HK-2 (cell line): ENCODE data around the gene USP34.

Experiments used
- DNase-seq: peaks from one replicate; pipeline ENCODE4 v3.0.0-alpha.2; 2018; ENCODE audit not compliant: unreplicated experiment

The USP34 gene

DNA sequence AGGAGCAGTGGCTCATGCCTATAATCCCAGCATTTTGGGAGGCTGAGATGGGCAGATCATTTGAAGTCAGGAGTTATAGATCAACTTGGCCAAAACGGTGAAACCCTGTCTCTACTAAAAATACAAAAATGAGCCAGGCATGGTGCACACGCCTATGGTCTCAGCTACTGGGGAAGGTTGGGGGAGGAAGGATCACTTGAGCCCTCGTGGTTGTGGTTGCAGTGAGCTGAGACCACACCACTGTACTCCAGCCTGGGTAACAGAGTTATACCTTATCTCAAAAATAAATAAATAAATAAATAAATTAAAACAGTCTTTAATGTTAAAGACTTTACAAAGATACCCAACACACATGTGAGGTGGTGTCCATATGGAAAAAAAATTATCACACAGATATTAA, 174.9 kb downstream of the USP34 start:
- DNase-seq: no peak

DNA sequence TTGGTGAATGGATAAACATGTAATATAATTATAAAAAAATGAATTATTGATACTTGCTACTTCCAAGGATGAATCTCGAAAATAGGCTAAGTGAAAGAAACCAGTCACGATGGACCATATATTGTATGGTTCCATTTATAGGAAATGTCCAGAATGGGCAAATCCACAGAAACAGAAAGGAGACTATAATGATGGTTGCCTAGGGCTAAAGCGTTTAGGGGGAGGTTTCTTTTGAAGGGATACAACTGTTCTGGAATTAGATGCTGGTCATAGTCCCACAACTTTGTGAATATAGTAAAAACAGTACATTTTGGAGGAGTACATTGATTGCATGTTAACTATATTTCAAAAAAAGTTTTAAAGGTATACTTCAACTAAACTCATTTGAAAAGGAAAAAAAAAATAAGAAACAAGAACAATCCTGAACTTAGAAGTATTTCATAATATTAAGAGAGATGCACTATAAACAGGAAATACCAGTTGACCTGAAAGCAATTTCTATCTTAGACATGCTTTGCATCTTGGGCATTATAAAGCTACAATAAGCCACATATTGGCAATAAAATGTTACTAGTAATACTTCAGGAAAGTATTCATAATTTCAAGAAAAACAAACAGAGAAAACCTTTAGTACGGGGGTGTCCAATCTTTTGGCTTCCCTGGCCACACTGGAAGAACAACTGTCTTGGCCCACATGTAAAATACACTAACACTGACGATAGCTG, 178.9 kb downstream of the USP34 start:
- no peak for DNase-seq

DNA sequence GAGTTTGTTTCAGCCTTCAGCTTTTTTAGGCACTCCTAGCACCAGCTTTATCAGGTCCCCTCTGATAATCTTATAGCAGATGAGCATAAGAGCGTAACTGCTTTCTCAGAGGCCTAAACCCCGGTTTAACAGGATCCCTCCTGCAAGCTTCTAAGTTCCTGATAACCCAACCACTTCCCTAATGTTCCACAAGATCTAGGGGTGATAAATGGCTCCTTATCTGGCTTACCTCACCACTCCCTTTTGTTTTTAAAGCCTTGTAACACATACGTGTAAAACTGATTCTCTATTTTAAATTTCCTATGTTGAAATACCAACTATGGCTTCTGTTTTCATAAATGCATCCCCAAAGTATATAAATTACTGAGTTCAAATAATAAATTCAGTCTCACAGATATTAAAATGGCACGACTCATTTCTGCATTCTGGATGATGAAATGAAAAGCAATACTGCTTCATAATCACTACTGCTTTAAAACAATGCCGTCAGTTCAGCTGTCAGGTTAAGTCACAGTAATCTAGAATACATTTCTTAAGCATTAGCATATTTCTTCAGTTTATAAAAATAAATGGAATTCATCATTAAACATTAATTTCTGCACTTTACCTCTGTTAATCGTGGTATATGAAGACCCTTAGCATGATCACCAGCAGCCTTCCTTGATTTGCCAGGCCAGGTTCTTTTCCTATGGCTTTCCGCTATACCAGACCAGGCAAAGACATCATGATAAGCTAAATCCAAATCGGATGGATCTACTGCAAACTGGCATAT, 182.6 kb downstream of the USP34 start:
- no peak for DNase-seq

DNA sequence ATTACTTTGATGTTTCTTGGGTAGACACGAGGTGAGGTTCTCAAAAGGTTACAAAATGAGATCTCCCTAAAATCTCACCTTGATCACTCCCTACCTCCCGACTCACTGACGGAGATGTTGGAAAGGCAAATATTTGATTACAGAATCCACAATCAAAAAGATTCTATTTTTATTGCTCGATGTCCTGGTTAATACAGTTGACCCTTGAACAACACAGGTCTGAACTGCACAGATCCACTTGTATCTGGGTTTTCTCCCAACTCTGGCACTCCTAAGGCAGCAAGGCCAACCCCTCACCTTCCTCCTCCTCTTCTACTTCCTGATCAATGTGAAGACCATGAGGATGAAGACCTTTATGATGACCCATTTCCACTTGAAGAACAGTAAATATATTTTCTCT, 183.6 kb downstream of the USP34 start:
- no peak for DNase-seq

DNA sequence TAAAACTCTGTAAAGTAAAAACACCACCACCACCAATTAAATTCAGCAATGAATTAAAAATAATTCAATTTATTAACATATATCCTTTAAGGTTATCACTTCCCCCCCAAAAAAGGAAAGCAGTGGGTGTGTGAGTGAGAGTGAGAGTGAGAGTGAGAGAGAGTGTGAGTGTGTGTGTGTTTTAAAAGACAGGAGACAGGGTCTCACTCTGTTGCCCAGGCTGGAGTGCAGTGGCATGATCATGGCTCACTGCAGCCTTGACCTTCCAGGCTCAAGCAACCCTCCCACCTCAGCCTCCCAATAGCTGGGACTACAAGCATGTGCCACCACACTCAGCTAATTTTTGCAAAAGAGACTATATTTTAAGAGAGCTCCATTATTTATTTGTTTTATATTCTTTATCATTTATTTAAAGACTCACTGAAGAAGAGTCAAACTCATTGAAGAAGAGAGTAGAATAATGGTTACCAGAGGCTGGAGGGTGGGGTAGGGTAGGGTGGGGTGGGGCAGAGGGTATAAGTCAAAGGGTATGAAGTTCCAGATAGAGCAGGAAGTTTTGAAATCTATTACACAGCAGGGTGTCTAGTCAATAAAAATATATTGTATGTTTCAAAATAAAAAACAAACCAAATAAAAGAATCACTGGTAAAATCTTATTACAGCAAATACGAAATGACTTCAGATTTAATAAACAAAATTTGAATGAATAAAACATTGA, 187.3 kb downstream of the USP34 start:
- no peak for DNase-seq

DNA sequence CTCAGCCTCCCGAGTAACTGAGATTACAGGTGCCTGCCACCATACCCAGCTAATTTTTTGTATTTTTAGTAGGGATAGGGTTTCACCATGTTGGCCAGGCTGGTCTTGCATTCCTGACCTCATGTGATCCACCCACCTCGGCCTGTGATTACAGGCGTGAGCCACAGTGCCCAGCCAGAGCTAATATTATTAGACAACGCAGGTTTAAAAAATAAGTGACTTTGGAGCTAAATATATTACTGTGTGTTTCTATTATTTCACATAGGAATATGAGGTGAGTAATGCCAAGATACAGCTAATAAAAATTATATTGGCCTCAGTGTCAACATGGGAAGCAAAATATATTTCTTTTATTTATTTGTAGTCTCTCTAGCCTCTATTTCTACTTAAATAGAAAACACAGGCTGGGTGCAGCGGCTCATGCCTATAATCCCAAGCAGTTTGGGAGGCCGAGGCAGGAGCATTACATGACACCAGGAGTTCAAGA, 188.7 kb downstream of the USP34 start:
- no peak for DNase-seq

DNA sequence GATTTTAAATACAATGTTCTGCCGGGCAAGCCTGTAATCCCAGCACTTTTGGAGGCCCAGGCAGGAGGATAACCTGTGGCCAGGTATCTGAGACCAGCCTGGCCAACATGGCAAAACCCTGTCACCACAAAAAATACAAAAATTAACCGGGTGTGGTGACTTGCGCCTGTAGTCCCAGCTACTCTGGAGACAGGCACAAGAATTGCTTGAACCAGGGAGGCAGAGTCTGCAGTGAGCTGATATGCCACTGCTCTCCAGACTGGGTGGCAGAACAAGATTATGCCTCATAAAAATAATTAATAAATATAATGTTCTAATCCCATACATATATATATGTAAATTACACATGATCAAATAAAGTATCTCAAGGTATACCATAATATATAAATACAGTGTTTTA, 189.6 kb downstream of the USP34 start:
- no peak for DNase-seq

DNA sequence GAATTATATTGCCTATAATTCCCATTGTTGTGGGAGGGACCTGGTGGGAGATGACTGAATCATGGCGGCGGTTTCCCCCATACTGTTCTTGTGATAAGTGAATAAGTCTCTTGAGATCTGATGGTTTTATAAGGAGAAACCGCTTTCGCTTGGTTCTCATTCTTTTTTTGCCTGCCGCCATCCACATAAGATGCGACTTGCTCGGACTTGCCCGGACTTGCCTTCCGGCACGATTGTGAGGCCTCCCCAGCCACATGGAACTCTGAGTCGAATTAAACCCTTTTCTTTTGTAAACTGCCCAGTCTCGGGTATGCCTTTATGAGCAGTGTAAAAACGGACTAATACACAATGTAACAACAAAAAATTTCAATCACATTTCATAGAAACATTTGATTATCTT, 193.1 kb downstream of the USP34 start:
- no peak for DNase-seq

DNA sequence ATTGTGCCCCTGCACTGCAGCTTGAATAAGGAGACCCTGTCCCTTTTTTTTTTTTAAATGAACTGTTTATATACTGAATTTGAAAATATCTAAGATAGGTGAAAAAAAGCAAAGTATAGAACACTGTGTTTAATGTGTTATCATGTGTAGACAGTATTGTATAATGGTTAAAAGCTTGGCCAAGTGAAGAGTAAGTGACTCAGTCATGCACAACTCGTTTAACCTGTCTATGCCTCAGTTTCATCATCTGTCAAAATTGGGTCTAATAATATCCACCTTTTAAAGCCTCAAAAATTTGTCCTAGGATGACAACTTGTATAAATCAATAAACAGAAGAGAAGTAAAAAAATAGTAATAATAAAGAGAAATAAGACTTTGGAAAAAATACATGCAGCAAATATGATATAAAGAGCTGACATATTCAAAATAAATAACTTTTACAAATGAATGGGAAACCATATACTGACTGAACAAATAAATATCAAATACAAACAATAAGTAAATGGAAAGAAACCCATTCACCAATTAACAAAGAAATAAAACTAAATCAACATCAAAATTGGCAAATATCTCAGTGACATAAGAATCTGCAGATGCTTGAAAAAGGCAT, 195.2 kb downstream of the USP34 start:
- no peak for DNase-seq

DNA sequence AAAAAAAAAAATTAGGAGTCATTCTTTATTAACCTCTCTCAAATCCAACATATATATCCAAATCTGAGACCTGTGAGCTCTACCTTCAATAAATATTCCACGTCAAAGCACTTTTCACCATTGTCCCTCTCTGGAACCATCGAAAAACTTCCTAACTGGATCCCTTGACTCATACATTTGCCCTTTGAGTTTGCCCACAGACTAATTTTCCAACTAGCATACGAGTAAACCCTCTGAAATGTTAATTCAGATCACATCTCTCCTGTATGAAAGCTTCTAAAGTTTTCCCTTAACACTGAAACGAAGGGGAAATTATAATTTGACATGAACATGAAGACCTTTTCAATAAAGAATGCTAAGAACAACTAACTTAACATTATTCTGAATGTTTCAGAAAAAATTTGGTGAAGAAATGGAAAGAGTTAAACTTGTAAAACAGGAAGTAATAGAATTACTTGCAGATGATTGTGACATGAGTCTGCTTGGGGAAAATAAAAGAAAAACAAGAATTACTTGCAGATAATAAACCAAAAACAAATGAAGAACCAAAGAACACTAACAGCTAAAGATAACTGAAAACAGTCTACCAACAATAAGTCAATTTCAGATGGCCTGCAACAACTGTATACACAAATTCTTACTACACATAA, 198.3 kb downstream of the USP34 start:
- no peak for DNase-seq

DNA sequence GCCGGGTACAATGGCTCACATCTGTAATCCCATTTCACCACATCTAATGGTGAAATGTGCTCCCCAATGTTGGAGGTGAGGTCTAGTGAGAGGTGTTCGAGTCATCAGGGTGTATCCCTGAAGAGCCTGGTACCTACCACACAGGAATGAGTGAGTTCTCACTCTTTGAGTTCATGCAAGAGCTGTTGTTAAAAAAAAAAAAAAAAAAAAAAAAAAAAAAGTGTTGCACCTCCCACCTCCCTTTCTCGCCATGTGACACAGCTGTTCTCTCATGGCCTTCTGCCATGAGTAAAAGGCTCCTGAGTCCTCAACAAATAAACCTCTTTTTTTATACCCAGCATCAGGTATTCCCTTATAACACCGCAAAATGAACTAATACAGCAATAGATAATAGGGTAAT, 202.6 kb downstream of the USP34 start:
- DNase-seq: no peak

DNA sequence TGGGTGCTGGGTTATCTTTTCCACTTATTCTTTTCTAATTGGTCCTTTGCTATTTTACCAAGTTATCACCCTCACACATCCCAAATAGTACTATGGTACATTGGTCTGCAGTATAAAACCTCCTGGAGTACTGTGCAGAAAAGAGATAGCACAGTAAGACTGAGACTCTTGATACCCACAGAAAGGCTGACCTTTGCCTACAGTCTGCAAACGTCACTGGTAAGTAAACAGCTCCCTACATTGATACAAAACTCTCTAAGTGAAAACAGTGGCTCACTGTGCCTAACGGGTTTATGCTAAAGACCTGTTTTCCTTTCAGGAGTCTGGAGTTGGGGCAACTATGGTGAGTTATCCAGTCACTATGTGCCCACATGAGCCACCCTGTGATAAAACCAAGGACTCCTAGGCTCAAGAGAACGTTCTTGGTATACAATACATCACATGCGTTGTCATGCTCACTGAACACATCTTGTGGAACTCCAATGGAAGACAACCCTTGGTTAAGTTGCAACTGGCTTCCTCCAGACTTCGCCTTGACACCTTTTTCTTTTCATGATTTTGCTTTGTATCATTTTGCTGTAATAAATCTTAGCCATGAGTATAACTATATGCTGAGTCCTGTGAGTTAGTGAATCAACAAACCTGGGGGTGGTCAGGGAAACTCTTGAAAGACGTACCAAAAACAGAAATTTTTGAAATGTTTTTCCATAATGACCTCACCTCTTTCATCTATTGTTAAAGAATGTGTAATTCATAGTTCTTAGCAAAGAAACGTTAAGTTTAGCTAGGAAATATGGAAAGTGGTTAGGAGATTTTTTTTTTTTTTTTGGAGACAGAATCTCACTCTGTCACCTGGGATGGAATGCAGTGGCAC, 204.0 kb downstream of the USP34 start:
- no peak for DNase-seq

DNA sequence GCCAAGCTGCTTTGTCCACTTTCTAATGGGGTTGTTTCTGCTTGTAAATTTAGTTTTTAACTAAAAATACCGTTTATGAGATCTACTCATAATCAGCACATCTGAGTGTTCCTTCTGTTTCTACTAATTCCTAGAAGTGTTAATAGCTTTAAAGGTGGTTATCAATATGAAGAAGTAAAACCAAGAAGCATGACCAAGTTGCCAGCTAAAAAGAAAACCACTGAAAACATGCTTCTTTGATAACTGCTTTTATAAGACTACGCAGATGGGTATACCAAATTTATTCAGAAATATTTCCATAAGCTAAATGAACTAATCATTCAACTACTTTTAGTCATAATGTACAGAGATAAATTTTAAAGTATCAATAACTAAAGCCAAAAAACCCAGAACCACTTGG, 207.1 kb downstream of the USP34 start:
- DNase-seq: no peak

DNA sequence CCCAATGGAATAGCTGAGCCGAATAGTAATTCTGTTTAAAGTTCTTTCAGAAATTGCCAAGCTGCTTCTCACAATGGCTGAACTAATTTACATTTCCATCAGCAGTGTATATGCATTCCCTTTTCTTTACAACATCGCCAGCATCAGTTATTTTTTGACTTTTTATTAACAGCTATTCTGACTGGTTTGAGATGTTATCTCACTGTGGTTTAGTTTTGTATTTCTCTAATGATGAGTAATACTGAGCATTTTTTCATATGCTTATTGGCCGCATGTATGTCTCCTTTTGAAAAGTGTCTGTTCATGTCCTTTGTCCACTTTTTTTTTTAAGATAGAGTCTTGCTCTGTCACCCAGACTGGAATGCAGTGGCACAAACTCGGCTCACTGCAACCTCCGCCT, 208.2 kb downstream of the USP34 start:
- no peak for DNase-seq

DNA sequence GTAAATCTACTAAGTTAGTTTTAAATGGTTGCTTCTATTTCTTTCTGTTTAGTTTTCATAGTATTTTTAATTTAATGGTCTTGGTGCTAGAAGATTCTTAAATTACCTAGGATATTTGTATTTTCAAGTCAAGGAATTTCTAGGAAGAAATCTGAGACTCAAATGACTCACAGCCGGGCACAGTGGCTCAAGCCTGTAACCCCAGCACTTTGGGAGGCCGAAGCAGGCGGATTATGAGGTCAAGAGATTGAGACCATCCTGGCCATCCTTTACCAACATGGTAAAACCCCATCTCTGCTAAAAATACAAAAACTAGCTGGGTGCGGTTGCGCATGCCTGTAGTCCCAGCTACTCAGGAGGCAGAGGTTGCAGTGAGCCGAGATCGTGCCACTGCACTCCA, 213.4 kb downstream of the USP34 start:
- DNase-seq: no peak

DNA sequence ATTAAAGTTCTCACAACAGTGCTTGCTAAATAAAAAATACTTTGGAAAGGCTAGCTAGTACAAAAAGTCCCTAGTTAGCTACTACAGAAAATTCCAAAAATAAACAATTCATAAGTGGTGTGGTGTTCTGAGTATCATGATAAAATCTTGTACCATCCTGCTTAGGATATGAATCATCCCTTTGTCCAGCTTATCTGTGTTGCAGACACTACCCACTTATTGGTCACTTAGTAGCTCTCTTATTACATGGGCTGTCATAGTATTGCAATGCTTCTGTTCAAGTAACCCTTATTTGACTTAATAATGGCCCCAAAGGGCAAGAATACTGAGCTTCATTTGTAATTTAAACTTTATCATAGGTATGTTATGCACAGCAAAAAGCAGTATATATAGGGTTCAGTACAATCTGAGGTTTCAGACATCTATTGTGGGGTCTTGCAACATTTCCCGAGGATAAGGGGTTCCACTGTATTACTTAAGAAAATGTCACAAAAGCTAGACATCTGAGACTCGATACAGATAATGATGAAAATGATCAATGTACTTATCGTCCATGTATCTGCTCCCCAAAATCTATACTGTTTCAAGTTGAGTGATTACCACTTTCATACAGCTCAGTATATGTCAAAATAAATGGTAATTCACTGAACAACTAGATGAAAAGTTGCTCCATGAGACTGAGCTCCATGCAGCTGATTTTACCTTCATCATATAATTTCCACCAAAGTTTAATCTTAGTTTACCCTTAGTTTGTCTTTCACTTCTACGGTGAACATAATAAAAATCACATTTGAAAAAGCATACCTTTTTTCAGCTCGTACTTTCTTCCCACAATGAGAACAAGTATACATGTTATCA, 215.1 kb downstream of the USP34 start:
- DNase-seq: no peak

DNA sequence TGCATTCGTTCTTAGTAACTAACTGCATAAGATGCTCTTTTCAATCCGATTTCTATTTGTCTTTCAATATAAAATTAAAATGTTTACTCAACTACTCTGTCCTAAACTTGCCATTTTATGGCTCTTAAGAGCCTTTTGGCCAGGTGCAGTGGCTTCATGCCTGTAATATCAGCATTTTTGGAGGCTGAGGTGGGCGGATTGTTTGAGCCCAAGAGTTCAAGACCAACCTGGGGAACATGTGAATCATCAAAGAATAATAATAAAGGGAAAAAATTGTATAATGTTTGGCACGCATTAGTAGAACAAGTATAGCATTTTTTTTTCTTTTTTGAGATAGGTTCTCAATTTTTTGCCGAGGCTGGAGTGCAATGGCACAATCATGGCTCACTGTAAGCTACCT, 216.4 kb downstream of the USP34 start:
- no peak for DNase-seq

DNA sequence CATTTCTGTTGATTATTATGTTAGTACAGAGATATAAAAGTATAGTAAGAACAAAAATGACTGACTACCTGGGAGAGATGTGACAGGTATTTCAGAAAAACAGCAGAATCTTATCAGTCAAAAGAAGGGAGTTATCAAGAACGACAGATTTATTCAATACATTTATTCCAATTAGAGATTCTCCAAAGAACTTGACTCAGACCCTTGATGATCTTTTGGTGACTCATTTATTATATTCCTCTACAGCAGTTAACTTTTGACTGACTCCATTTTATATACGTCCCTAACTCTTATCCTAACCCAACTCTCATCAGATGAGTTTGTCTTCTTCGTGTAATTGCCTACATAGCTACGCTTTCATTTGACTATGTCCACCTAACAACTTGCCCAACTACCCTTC, 217.8 kb downstream of the USP34 start:
- DNase-seq: no peak

DNA sequence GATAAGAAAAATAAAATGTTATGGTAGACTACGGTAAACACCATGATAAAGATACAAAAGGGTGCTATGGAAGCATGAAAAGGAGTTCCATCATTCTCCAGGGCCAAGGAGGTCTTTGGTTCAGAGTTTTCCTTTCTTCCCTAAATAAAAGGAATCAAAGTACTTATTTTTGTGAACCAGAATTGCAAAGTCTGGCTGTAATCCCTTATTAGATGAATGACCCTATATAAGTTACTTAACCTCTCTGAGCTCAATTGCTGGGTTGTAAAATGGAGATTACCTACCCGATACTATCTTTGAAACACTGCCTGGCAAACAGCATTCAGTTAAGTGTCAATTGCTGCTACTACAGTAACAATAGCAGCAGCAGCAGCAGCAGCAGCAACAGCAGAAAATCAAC, 218.9 kb downstream of the USP34 start:
- no peak for DNase-seq

DNA sequence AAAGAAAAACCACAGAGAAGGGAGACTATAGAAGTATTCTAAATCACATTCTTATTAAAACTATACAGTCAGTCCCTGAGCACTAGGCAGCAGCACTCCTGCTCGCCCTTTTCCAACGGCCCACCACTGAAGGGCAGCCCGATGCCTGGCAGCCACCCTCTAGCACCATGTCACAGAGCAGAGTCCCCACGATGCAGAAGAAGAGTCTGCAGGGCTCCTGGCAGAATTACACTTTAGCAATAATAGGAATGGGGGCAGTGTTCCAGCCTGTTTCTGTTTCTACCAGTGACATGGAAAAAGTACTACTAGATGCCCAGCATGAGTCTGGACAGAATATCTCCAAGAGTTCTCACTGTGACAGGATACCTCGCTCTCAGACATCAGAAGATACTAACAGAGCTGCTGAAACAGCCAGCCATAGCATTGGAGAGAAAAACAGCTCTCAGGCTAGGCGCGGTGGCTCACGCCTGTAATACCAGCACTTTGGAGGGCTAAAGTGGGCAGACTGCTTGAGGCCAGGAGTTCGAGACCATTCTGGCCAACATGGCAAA, 221.3 kb downstream of the USP34 start:
- DNase-seq: no peak
